GM10266 (cell line): ENCODE results near the gene BRCA2.
A peak's percentile ranks its signal among the peaks of the same experiment; 100 is the strongest.

ENCODE experiments used
- DNase-seq: peaks from one replicate; pipeline ENCODE4 v3.0.0; 2012; ENCODE audit errors: extremely low spot score
- CTCF ChIP-seq: IDR thresholded peaks from 2 replicates; pipeline ENCODE4 v1.5.1; 2012; ENCODE audit warnings: mild to moderate bottlenecking, low read depth; ENCODE audit not compliant: control insufficient read depth, insufficient read depth; ENCODE audit errors: missing control alignments

Gene BRCA2

GRCh38 chr13:32430018-32430747, 114.9 kb downstream of the BRCA2 start:
- TF ChIP-seq CTCF: no peak
- DNase-seq: no peak

- DNase-seq: no peak
- TF ChIP-seq CTCF: no peak
These were observed 116.1 kb downstream of the BRCA2 start for GRCh38 chr13:32431361-32431760.

DNA sequence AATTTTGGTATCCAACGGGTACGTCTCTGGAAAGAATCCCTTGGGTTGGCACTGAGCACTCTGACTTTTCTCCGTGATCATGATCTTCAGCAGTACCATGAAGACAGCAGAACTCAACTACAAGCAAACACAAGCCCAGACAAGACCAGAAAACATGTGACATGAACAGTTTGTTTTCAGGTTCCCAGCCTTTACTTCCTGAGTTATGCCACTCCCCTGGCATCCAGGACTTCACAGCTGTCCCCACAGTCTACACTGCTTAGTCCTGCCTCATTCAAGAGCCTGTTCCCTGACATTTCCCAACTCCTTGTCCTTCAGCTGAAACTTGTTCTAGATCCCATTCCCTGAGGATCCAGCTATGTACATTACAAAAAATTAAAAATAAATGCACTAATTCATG, 117.5 kb downstream of the BRCA2 start:
- no peak for DNase-seq
- TF ChIP-seq CTCF: no peak

- TF ChIP-seq CTCF: no peak
- DNase-seq: no peak
These were observed 123.6 kb downstream of the BRCA2 start for GRCh38 chr13:32438871-32439270.

GRCh38 chr13:32443111-32443510, 127.8 kb downstream of the BRCA2 start:
- TF ChIP-seq CTCF: peak; percentile 47
- peak; percentile 46 for DNase-seq

- TF ChIP-seq CTCF: no peak
These were observed 130.2 kb downstream of the BRCA2 start for GRCh38 chr13:32445461-32445860.

GRCh38 chr13:32446220-32446619, 130.9 kb downstream of the BRCA2 start:
- no peak for DNase-seq
- no peak for TF ChIP-seq CTCF

More at GRCh38 chr13:32445461-32445860, 130.2 kb downstream of the BRCA2 start:
- DNase-seq: no peak
